ENCODE results near the gene AVP.
"Not testable (repeated sequence)": the region's sequence is repeated elsewhere in the genome, so short reads cannot be mapped to it uniquely, and the experiment has no call there.

AVP gene

GRCh38 chr20:3126527-3126859 is 42.0 kb upstream of the AVP start:
- DNase-seq (ENCODE audit: extremely low read depth, low read depth), result no peak
- no peak overlapping the region for H3K4me3 ChIP-seq (replicated peaks; ENCODE audit: low read depth, low read length)
- TF ChIP-seq, protein P1, sequence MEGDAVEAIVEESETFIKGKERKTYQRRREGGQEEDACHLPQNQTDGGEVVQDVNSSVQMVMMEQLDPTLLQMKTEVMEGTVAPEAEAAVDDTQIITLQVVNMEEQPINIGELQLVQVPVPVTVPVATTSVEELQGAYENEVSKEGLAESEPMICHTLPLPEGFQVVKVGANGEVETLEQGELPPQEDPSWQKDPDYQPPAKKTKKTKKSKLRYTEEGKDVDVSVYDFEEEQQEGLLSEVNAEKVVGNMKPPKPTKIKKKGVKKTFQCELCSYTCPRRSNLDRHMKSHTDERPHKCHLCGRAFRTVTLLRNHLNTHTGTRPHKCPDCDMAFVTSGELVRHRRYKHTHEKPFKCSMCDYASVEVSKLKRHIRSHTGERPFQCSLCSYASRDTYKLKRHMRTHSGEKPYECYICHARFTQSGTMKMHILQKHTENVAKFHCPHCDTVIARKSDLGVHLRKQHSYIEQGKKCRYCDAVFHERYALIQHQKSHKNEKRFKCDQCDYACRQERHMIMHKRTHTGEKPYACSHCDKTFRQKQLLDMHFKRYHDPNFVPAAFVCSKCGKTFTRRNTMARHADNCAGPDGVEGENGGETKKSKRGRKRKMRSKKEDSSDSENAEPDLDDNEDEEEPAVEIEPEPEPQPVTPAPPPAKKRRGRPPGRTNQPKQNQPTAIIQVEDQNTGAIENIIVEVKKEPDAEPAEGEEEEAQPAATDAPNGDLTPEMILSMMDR (IDR thresholded peaks at IDR 0.05; ENCODE audit: low read depth, low read length, missing control alignments), result no peak

- H3K4me3 ChIP-seq (replicated peaks; ENCODE audit: low read depth, low read length); DNase-seq (ENCODE audit: extremely low read depth, low read depth): not testable (repeated sequence)
These were observed 41.4 kb upstream of the AVP start for GRCh38 chr20:3125776-3126526.

GRCh38 chr20:3124773-3125560 is 40.4 kb upstream of the AVP start:
- DNase-seq (ENCODE audit: extremely low read depth, low read depth); H3K4me3 ChIP-seq (replicated peaks; ENCODE audit: low read depth, low read length): not testable (repeated sequence)

GRCh38 chr20:3124163-3124562 is 39.6 kb upstream of the AVP start:
- not testable (repeated sequence) for H3K4me3 ChIP-seq (replicated peaks; ENCODE audit: low read depth, low read length); DNase-seq (ENCODE audit: extremely low read depth, low read depth)

- no peak for DNase-seq (ENCODE audit: extremely low read depth, low read depth)
- TF ChIP-seq, protein P1 (IDR thresholded peaks at IDR 0.05; ENCODE audit: low read depth, low read length, missing control alignments), result no peak
- no peak overlapping the region for H3K4me3 ChIP-seq (replicated peaks; ENCODE audit: low read depth, low read length)
These were observed 39.0 kb upstream of the AVP start for GRCh38 chr20:3123542-3123941.

GRCh38 chr20:3121955-3122610 is 37.6 kb upstream of the AVP start:
- TF ChIP-seq, protein P1 (IDR thresholded peaks at IDR 0.05; ENCODE audit: low read depth, low read length, missing control alignments), result no peak
- no peak for DNase-seq (ENCODE audit: extremely low read depth, low read depth)
- H3K4me3 ChIP-seq (replicated peaks; ENCODE audit: low read depth, low read length), result no peak overlapping the region

GRCh38 chr20:3121271-3121911 is 36.9 kb upstream of the AVP start:
- TF ChIP-seq, protein P1 (IDR thresholded peaks at IDR 0.05; ENCODE audit: low read depth, low read length, missing control alignments), result no peak

GRCh38 chr20:3119044-3119443 is 34.5 kb upstream of the AVP start:
- no peak for DNase-seq (ENCODE audit: extremely low read depth, low read depth)
- TF ChIP-seq, protein P1 (IDR thresholded peaks at IDR 0.05; ENCODE audit: low read depth, low read length, missing control alignments), result no peak
- H3K4me3 ChIP-seq (replicated peaks; ENCODE audit: low read depth, low read length), result no peak overlapping the region

More at GRCh38 chr20:3121271-3121911, 36.9 kb upstream of the AVP start:
- DNase-seq (ENCODE audit: extremely low read depth, low read depth), result no peak
- H3K4me3 ChIP-seq (replicated peaks; ENCODE audit: low read depth, low read length), result no peak overlapping the region

Measured in HFF-Myc (cell line).